HepG2 (cell line): ENCODE measurements around the gene LRRC37A. TPM values are rescaled to one million over a fixed set of nuclear protein-coding genes. Genes with fewer than 3 reads are reported as not detected.
"Not testable (repeated sequence)": the region's sequence is repeated elsewhere in the genome, so short reads cannot be mapped to it uniquely, and the experiment has no call there.

Experiments used
- ATAC-seq: fragments of 200-7000 bp; cut with Tn5 transposase; 3 replicates; pipeline ENCODE4 v1.9.1; 2020; ENCODE audit warnings: mild to moderate bottlenecking, moderate library complexity
- BruUV-seq: library from RNA; stranded (reverse); fragments of 400-500 nt; replicated peaks from 2 replicates; lab custom pipeline; 2021; lab: Mats Ljungman, UMichigan
- CTCF ChIA-PET: fragments of 300-600 bp; formaldehyde crosslinking; extraction: SDS; loops from one replicate; lab custom pipeline; 2021; ENCODE audit warnings: low total read pairs, inconsistent platforms, low intra/inter-chr PET ratio; lab: Yijun Ruan, JAX
- POLR2A ChIA-PET: fragments of 350-600 bp; sonication (Branson Sonifier 250); formaldehyde crosslinking; loops from one replicate; lab custom pipeline; 2020; ENCODE audit warnings: antibody characterized with exemption, inconsistent platforms; lab: Yijun Ruan, JAX
- DNase-seq: peaks from one replicate; pipeline ENCODE4 v3.0.0-alpha.2; 2015; ENCODE audit warnings: low spot score
- FAIRE-seq: peaks from 3 replicates; lab custom pipeline; 2011; peaks lifted over from hg19 to GRCh38; lab: Jason Lieb, UNC
- H2AFZ ChIP-seq: one replicate; pipeline ENCODE4 v1.6.1; 2011; ENCODE audit warnings: low read length, inconsistent platforms
- H3K27ac ChIP-seq: fragments of 300-600 bp; 3 replicates; pipeline ENCODE4 v1.8.0; 2011; ENCODE audit warnings: mixed run types, mild to moderate bottlenecking, mixed read lengths, low read length, inconsistent platforms; ENCODE audit not compliant: insufficient read depth; ENCODE audit errors: extremely low read length
- H3K27me3 ChIP-seq, 2 experiments: fragments of 200-600 bp in 1 of 2; 2 replicates in 1 of 2; 3 replicates in 1 of 2; pipeline versions ENCODE4 v1.6.0 to v1.8.0; 2011; ENCODE audit warnings: low read length in 2 of 2, mild to moderate bottlenecking in 2 of 2, moderate library complexity in 2 of 2, inconsistent platforms in 1 of 2; ENCODE audit not compliant: insufficient read depth in 2 of 2, control insufficient read depth in 1 of 2
- H3K36me3 ChIP-seq, 2 experiments: fragments of 200-600 bp in 1 of 2; replicated peaks in 1 of 2; 2 replicates in 1 of 2; 3 replicates in 1 of 2; pipeline versions ENCODE4 v1.5.1 to v1.8.0; 2011; ENCODE audit warnings: low read length in 2 of 2, inconsistent platforms in 1 of 2; ENCODE audit not compliant: insufficient read depth in 2 of 2, control insufficient read depth in 1 of 2
- H3K4me1 ChIP-seq: 2 replicates; pipeline ENCODE4 v1.5.1; 2012; ENCODE audit warnings: low read length, inconsistent platforms; ENCODE audit not compliant: insufficient read depth
- H3K4me2 ChIP-seq: 2 replicates; pipeline ENCODE4 v1.6.0; 2011; ENCODE audit warnings: low read depth, low read length, inconsistent platforms
- H3K4me3 ChIP-seq, 3 experiments: fragments of 200-600 bp in 1 of 3; sonication (generic), shearing (Covaris generic) in 1 of 3; replicated peaks in 1 of 3; 2 replicates each; pipeline ENCODE4 v1.5.1; 2011 to 2016; ENCODE audit warnings: low read length in 3 of 3, inconsistent platforms in 2 of 3, low read depth in 2 of 3, mild to moderate bottlenecking in 2 of 3, control low read depth in 1 of 3, mixed read lengths in 1 of 3; ENCODE audit not compliant: insufficient read depth in 1 of 3
- H3K79me2 ChIP-seq: one replicate; pipeline ENCODE4 v1.6.1; 2011; ENCODE audit warnings: low read length, inconsistent platforms; ENCODE audit not compliant: insufficient read depth
- H3K9ac ChIP-seq: 2 replicates; pipeline ENCODE4 v1.6.0; 2011; ENCODE audit warnings: mild to moderate bottlenecking, low read depth, low read length, inconsistent platforms; ENCODE audit not compliant: insufficient read depth
- H3K9me3 ChIP-seq: 2 replicates; pipeline ENCODE4 v1.5.1; 2012; ENCODE audit warnings: mild to moderate bottlenecking, low read length
- H4K20me1 ChIP-seq: 2 replicates; pipeline ENCODE4 v1.6.0; 2011; ENCODE audit warnings: inconsistent platforms, mild to moderate bottlenecking, low read length, moderate library complexity; ENCODE audit not compliant: insufficient read depth
- CTCF ChIP-seq: sonication (generic); formaldehyde crosslinking; IDR thresholded peaks from 2 replicates; pipeline ENCODE4 v1.5.0; 2020; ENCODE audit warnings: mild to moderate bottlenecking, missing genetic modification reagents, moderate library complexity
- ERF ChIP-seq: IDR thresholded peaks from 2 replicates; pipeline ENCODE4 v1.6.1; 2018; ENCODE audit warnings: missing biosample characterization, missing genetic modification reagents
- HMGXB4 ChIP-seq, 2 experiments: sonication (generic) in 1 of 2; formaldehyde crosslinking in 1 of 2; IDR thresholded peaks; 2 replicates each; pipeline versions ENCODE4 v1.4.0 to v1.6.1; 2018 to 2020; ENCODE audit warnings: missing genetic modification reagents in 2 of 2, borderline replicate concordance in 1 of 2, low read depth in 1 of 2, mild to moderate bottlenecking in 1 of 2, missing biosample characterization in 1 of 2
- HNRNPK ChIP-seq: fragments of 200-400 bp; formaldehyde crosslinking; IDR thresholded peaks from 2 replicates; pipeline ENCODE4 v1.6.1; 2018; ENCODE audit warnings: low read length, low read depth, moderate library complexity, mild to moderate bottlenecking; ENCODE audit not compliant: poor library complexity, severe bottlenecking
- NR2F6 ChIP-seq, 2 experiments: IDR thresholded peaks; 2 replicates each; pipeline ENCODE4 v1.6.1; 2016; ENCODE audit warnings: antibody characterized with exemption in 1 of 2, mild to moderate bottlenecking in 1 of 2
- PCBP1 ChIP-seq: fragments of 200-400 bp; formaldehyde crosslinking; IDR thresholded peaks from 2 replicates; pipeline ENCODE4 v1.6.1; 2017; ENCODE audit warnings: mild to moderate bottlenecking, low read depth, low read length, borderline replicate concordance
- SMC3 ChIP-seq: IDR thresholded peaks from 2 replicates; pipeline ENCODE4 v1.6.1; 2011; ENCODE audit warnings: low read length, improper control_type of control experiment
- STAG1 ChIP-seq: sonication (generic); formaldehyde crosslinking; IDR thresholded peaks from 2 replicates; pipeline ENCODE4 v1.4.0; 2020; ENCODE audit warnings: missing genetic modification reagents
- WGBS: methylation state at CpG from one replicate; pipeline ENCODE4 v1.1.6; 2017; ENCODE audit warnings: low lambda C conversion rate; 5-methylcytosine and 5-hydroxymethylcytosine counted together
- in situ Hi-C: cut with HindIII; loops from 2 replicates; pipeline ENCODE4 v1.10.0; 2017; ENCODE audit warnings: low pct_unique_long_range_greater_than_20kb; ENCODE audit not compliant: extremely low pct_ligation_motif_present
- intact Hi-C: fragments of 100-400 bp; cut with micrococcal nuclease; formaldehyde crosslinking; loops from one replicate; pipeline ENCODE4 v1.10.0; 2022; ENCODE audit not compliant: unreplicated experiment
- polyA plus RNA-seq, 8 experiments: library from polyadenylated mRNA; depleted of rRNA in 3 of 8; stranded (reverse) in 7 of 8; unstranded in 1 of 8; fragments of >200 nt; fragmentation: Illumina TruSeq in 4 of 8; extraction: Trizol in 4 of 8; gene quantifications; 2 replicates each; pipeline versions ENCODE4 v1.2.1 to v1.2.3, GENCODE V29; 2011 to 2016; ENCODE audit warnings: low read depth in 4 of 8, missing spikeins in 1 of 8, mixed read lengths in 1 of 8; ENCODE audit not compliant: insufficient read depth in 1 of 8
- total RNA-seq, 5 experiments: library from RNA; depleted of rRNA; stranded (reverse); fragments of >200 nt; fragmentation: Illumina TruSeq; extraction: Trizol; gene quantifications; 2 replicates each; pipeline ENCODE4 v1.2.3, GENCODE V29; 2016; ENCODE audit warnings: low read depth in 1 of 5

The LRRC37A gene
- total and polyA plus RNA-seq, 2 of the 13 experiments (the other 11 are each of a cell fraction or from before 2014, with no cell fraction given), result 0.97 to 1.3 TPM

- intact Hi-C loops, H3K27me3 ChIP-seq, BruUV-seq, H3K4me3 ChIP-seq, H3K27ac ChIP-seq, H3K9me3 ChIP-seq, H3K9ac ChIP-seq, H3K36me3 ChIP-seq, H3K79me2 ChIP-seq, H2AFZ ChIP-seq, POLR2A ChIA-PET, H4K20me1 ChIP-seq, DNase-seq: not testable (repeated sequence)
- CTCF ChIA-PET, result interaction anchor here (0.6 kb wide), 1 partner anchor 33 kb away, joined by 3 read pairs; no protein-coding TSS in a partner anchor
- Histone ChIP-seq H3K4me2 (peak overlapping the region; percentile 23; the same call in 1 of the 2 replicates), H3K4me1 (peaks cover 14% of the 10 kb centered on the region)
- WGBS, result 6% methylated on average over 8 of the region's 8 CpGs
- in situ Hi-C loops, result loop anchor here (25.0 kb wide), 1 partner anchor 666 kb away; no protein-coding TSS in a partner anchor
- ATAC-seq (peak; percentile 85), FAIRE-seq (peak; percentile 75)
- TF ChIP-seq CTCF (CRISPR knock-in tag), result peak; percentile 67
- TF ChIP-seq NR2F6 (IDR thresholded peaks at IDR 0.05), result peak; percentile 37; the same call in 1 of the 2 replicates
- 0 out of 2 replicates have a peak, but pooled peaks have one; percentile 22 for TF ChIP-seq NR2F6 (CRISPR knock-in tag; IDR thresholded peaks at IDR 0.05)
- TF ChIP-seq HNRNPK, result peak; percentile 80
- TF ChIP-seq STAG1 (CRISPR knock-in tag), result peak; percentile 51
- TF ChIP-seq ERF (CRISPR knock-in tag), result 0 out of 2 replicates have a peak, but pooled peaks have one; percentile 28
- TF ChIP-seq HMGXB4 (CRISPR knock-in tag; IDR thresholded peaks at IDR 0.05; ENCODE audit: borderline replicate concordance in 1 of 2, low read depth in 1 of 2), result 0 out of 4 replicates have a peak, but pooled peaks of 1 of the 2 experiments have one; percentile 29
- TF ChIP-seq PCBP1, result peak; percentile 69; the same call in 1 of the 2 replicates
- peak; percentile 42; the same call in 1 of the 2 replicates for TF ChIP-seq SMC3
These were observed 41.2 kb upstream of the LRRC37A start for GRCh38 chr17:46253722-46254121.

- in situ Hi-C loops, result loop anchor here (25.0 kb wide), 1 partner anchor 667 kb away; no protein-coding TSS in a partner anchor
- peak overlapping the region; percentile 23; the same call in 1 of the 2 replicates for H3K4me2 ChIP-seq
- 77% methylated on average over 6 of the region's 6 CpGs for WGBS
- H3K27ac ChIP-seq, intact Hi-C loops, FAIRE-seq, BruUV-seq, H4K20me1 ChIP-seq, H3K36me3 ChIP-seq, DNase-seq, H3K4me3 ChIP-seq, H2AFZ ChIP-seq, H3K79me2 ChIP-seq, ATAC-seq, H3K9ac ChIP-seq, H3K27me3 ChIP-seq, CTCF ChIA-PET, POLR2A ChIA-PET, H3K9me3 ChIP-seq: not testable (repeated sequence)
- peaks cover 17% of the 10 kb centered on the region for H3K4me1 ChIP-seq
These were observed 40.7 kb upstream of the LRRC37A start for GRCh38 chr17:46254215-46254614.
